Endothelial cell of umbilical vein (primary cell): ENCODE results near the gene PPME1. TPM values are rescaled to one million over a fixed set of nuclear protein-coding genes. Genes with fewer than 3 reads are reported as not detected.

Experiments
- BruUV-seq: library from RNA; stranded (reverse); fragments of 400-500 nt; replicated peaks from 2 replicates; lab custom pipeline; 2021; lab: Mats Ljungman, UMichigan
- CTCF ChIA-PET: fragments of 300-600, 350-600 bp; sonication (Branson Sonifier 250); formaldehyde crosslinking; loops from one replicate; lab custom pipeline; 2021; ENCODE audit warnings: antibody characterized with exemption, inconsistent platforms; lab: Charles Lee
- POLR2A ChIA-PET: fragments of 300-600, 350-600 bp; sonication (Branson Sonifier 250); formaldehyde crosslinking; loops from one replicate; lab custom pipeline; 2021; ENCODE audit warnings: antibody characterized with exemption, inconsistent platforms; lab: Charles Lee
- DNase-seq: peaks from one replicate; pipeline ENCODE4 v3.0.0-alpha.2; 2011; ENCODE audit warnings: low read depth, low spot score
- FAIRE-seq: peaks from 2 replicates; lab custom pipeline; 2011; peaks lifted over from hg19 to GRCh38; lab: Jason Lieb, UNC
- H2AFZ ChIP-seq: 2 replicates; pipeline ENCODE4 v1.6.0; 2012; ENCODE audit warnings: low read depth, low read length, control low read depth, inconsistent platforms
- H3K27ac ChIP-seq: 2 replicates; pipeline ENCODE4 v1.5.1; 2011; ENCODE audit warnings: low read depth, mild to moderate bottlenecking, control low read depth, low read length, moderate library complexity; ENCODE audit not compliant: insufficient read depth
- H3K27me3 ChIP-seq, 2 experiments: 2 replicates each; pipeline versions ENCODE4 v1.6.0 to v1.6.1; 2011; ENCODE audit warnings: low read length in 2 of 2, mixed read lengths in 1 of 2; ENCODE audit not compliant: control insufficient read depth in 2 of 2, insufficient read depth in 2 of 2
- H3K36me3 ChIP-seq, 2 experiments: 2 replicates in 1 of 2; 3 replicates in 1 of 2; pipeline ENCODE4 v1.5.1; 2011; ENCODE audit warnings: low read length in 2 of 2, mild to moderate bottlenecking in 1 of 2, moderate library complexity in 1 of 2; ENCODE audit not compliant: control insufficient read depth in 2 of 2, insufficient read depth in 2 of 2; ENCODE audit errors: extremely low read depth in 1 of 2
- H3K4me1 ChIP-seq: 3 replicates; pipeline ENCODE4 v1.5.1; 2011; ENCODE audit warnings: mild to moderate bottlenecking, low read length; ENCODE audit not compliant: control insufficient read depth, insufficient read depth; ENCODE audit errors: extremely low read depth
- H3K4me2 ChIP-seq: 2 replicates; pipeline ENCODE4 v1.6.1; 2011; ENCODE audit warnings: low read length, control low read depth, mixed read lengths; ENCODE audit not compliant: insufficient read depth
- H3K4me3 ChIP-seq, 3 experiments: fragments of 200-600 bp in 1 of 3; sonication (generic), shearing (Covaris generic) in 1 of 3; replicated peaks in 1 of 3; 2 replicates each; pipeline ENCODE4 v1.5.1; 2011 to 2016; ENCODE audit warnings: control low read depth in 3 of 3, low read length in 3 of 3, mild to moderate bottlenecking in 2 of 3, inconsistent platforms in 1 of 3, low read depth in 1 of 3, moderate library complexity in 1 of 3; ENCODE audit not compliant: insufficient read depth in 1 of 3
- H3K79me2 ChIP-seq: 2 replicates; pipeline ENCODE4 v1.6.0; 2012; ENCODE audit warnings: low read length, inconsistent platforms; ENCODE audit not compliant: control insufficient read depth, insufficient read depth
- H3K9ac ChIP-seq: replicated peaks from 2 replicates; pipeline ENCODE3; 2011; ENCODE audit warnings: low read length, control low read depth; ENCODE audit not compliant: insufficient read depth; ENCODE audit errors: extremely low read depth
- H3K9me1 ChIP-seq: replicated peaks from 3 replicates; pipeline ENCODE4 v1.6.0; 2011; ENCODE audit warnings: mild to moderate bottlenecking, low read length; ENCODE audit not compliant: control insufficient read depth, insufficient read depth; ENCODE audit errors: extremely low read depth
- H3K9me3 ChIP-seq: replicated peaks from 2 replicates; pipeline ENCODE4 v1.5.1; 2012; ENCODE audit warnings: low read length, inconsistent platforms; ENCODE audit not compliant: control insufficient read depth, insufficient read depth
- H4K20me1 ChIP-seq: replicated peaks from 2 replicates; pipeline ENCODE3; 2011; ENCODE audit warnings: mild to moderate bottlenecking, low read length; ENCODE audit not compliant: control insufficient read depth, insufficient read depth; ENCODE audit errors: extremely low read depth
- EZH2 ChIP-seq: IDR thresholded peaks from 2 replicates; pipeline ENCODE4 v1.6.1; 2012; ENCODE audit warnings: borderline replicate concordance, low read depth, mild to moderate bottlenecking, moderate library complexity, low read length, inconsistent platforms; ENCODE audit not compliant: severe bottlenecking
- FOS ChIP-seq: IDR thresholded peaks from 2 replicates; pipeline ENCODE4 v1.6.1; 2011; ENCODE audit warnings: mild to moderate bottlenecking, low read length, moderate library complexity, borderline replicate concordance; ENCODE audit not compliant: insufficient read depth
- GATA2 ChIP-seq: IDR thresholded peaks from 2 replicates; pipeline ENCODE4 v1.7.0; 2011; ENCODE audit warnings: low read depth, mild to moderate bottlenecking, moderate library complexity, mixed read lengths, low read length; ENCODE audit not compliant: insufficient read length, insufficient read depth
- JUN ChIP-seq: IDR thresholded peaks from 2 replicates; pipeline ENCODE4 v1.6.1; 2011; ENCODE audit warnings: borderline replicate concordance, low read depth; ENCODE audit not compliant: insufficient read length, insufficient read depth
- MYC ChIP-seq: IDR thresholded peaks from one replicate; pipeline ENCODE4 v1.6.1; 2011; ENCODE audit warnings: mild to moderate bottlenecking, low read depth, low read length
- POLR2A ChIP-seq: IDR thresholded peaks from 2 replicates; pipeline ENCODE4 v1.6.1; 2012; ENCODE audit warnings: low read depth, mild to moderate bottlenecking, control low read depth, low read length
- POLR2AphosphoS5 ChIP-seq: IDR thresholded peaks from 2 replicates; pipeline ENCODE4 v1.6.1; 2012; ENCODE audit warnings: low read depth, mild to moderate bottlenecking, control low read depth, low read length, moderate library complexity; ENCODE audit not compliant: insufficient read depth
- dilution Hi-C: fragments of 300-500 bp; cut with MboI; formaldehyde crosslinking; loops from one replicate; pipeline ENCODE4 v1.15.0; 2019; ENCODE audit warnings: low sequenced_read_pairs; ENCODE audit not compliant: extremely low pct_ligation_motif_present
- intact Hi-C: fragments of 100-400 bp; cut with micrococcal nuclease; formaldehyde crosslinking; loops from one replicate; pipeline ENCODE4 v1.10.0; 2022
- polyA plus RNA-seq, 4 experiments: library from polyadenylated mRNA; depleted of rRNA in 3 of 4; stranded (reverse) in 3 of 4; unstranded in 1 of 4; fragments of >200 nt; gene quantifications; 2 replicates each; pipeline versions ENCODE4 v1.2.1 to v1.2.3, GENCODE V29; 2011 to 2012; ENCODE audit warnings: missing spikeins in 1 of 4
- total RNA-seq: library from RNA; stranded (reverse); gene quantifications from 2 replicates; pipeline ENCODE4 v1.2.3, GENCODE V29; 2021
- TF ChIP-seq, protein P1 (sequence below): IDR thresholded peaks from 2 replicates; pipeline ENCODE4 v1.6.1; 2011; ENCODE audit not compliant: insufficient read depth, insufficient read length
- TF ChIP-seq, protein P2 (sequence below), 2 donors: IDR thresholded peaks; 1 replicate in 1 of 2; 2 replicates in 1 of 2; pipeline ENCODE4 v1.5.1; 2011; ENCODE audit warnings: low read length in 2 of 2, mild to moderate bottlenecking in 2 of 2, moderate library complexity in 2 of 2, control low read depth in 1 of 2, inconsistent platforms in 1 of 2, low read depth in 1 of 2; ENCODE audit not compliant: insufficient read depth in 1 of 2; ENCODE audit errors: extremely low read depth in 1 of 2

The PPME1 gene
- total and polyA plus RNA-seq, 2 donors (not counting 3 experiments of a cell fraction or from before 2014, with no cell fraction given): 37.2 to 49.9 TPM

DNA sequence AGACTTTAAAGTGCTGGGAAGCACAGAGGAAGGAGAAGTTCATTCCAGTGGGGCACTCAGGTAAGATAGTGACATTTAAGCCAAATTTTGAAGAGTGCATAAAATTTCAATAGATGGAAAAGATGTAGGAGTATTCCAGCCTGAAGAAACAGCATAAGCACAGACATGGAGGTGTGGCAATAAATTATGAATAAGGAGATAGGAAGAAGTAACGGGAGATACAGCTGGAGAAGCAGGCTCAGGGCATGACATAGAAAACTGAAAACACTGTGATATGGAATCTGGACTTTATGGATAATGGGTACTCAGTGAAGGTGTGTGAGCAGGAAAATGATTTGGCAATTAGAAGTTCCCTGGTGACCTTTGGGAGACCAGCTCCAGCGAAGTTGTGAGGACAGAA lies 107.0 kb downstream of the PPME1 start:
- no TSS peak for BruUV-seq
- CTCF ChIA-PET: interaction anchor here (1.0 to 1.8 kb wide), 5 partner anchors 17 to 172 kb away, joined by 4 to 9 read pairs (median 5); no protein-coding TSS in a partner anchor
- no peak overlapping the region for H3K9ac ChIP-seq

More for the DNA sequence above, 107.0 kb downstream of the PPME1 start:
- H4K20me1 ChIP-seq: no peaks in the 10 kb centered on the region
- no peaks in the 10 kb centered on the region for H3K9me3 ChIP-seq
- peaks cover 0 to 3% of the 10 kb centered on the region in 2 experiments for H3K36me3 ChIP-seq
- no peaks in the 10 kb centered on the region for H3K9me1 ChIP-seq
- H3K79me2 ChIP-seq: no peaks in the 10 kb centered on the region
- dilution Hi-C loops: no loop called here
- FAIRE-seq: no peak
- POLR2A ChIA-PET: no interaction called here
- intact Hi-C loops: no loop called here
- H2AFZ ChIP-seq: no peak overlapping the region
- DNase-seq: no peak
- H3K27ac ChIP-seq: no peak overlapping the region
- no peaks in the 10 kb centered on the region for H3K4me1 ChIP-seq
- no peaks in the 10 kb centered on the region for H3K27me3 ChIP-seq
- TF ChIP-seq JUN: no peak
- TF ChIP-seq MYC: no peak
- TF ChIP-seq POLR2AphosphoS5: no peak
- TF ChIP-seq FOS: no peak
- TF ChIP-seq, protein P1, sequence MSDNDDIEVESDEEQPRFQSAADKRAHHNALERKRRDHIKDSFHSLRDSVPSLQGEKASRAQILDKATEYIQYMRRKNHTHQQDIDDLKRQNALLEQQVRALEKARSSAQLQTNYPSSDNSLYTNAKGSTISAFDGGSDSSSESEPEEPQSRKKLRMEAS: no peak
- TF ChIP-seq, protein P2, sequence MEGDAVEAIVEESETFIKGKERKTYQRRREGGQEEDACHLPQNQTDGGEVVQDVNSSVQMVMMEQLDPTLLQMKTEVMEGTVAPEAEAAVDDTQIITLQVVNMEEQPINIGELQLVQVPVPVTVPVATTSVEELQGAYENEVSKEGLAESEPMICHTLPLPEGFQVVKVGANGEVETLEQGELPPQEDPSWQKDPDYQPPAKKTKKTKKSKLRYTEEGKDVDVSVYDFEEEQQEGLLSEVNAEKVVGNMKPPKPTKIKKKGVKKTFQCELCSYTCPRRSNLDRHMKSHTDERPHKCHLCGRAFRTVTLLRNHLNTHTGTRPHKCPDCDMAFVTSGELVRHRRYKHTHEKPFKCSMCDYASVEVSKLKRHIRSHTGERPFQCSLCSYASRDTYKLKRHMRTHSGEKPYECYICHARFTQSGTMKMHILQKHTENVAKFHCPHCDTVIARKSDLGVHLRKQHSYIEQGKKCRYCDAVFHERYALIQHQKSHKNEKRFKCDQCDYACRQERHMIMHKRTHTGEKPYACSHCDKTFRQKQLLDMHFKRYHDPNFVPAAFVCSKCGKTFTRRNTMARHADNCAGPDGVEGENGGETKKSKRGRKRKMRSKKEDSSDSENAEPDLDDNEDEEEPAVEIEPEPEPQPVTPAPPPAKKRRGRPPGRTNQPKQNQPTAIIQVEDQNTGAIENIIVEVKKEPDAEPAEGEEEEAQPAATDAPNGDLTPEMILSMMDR (IDR thresholded peaks at IDR 0.05; ENCODE audit: extremely low read depth in 1 of 2, insufficient read depth in 1 of 2, low read depth in 1 of 2, low read length in 2 of 2): no peak
- TF ChIP-seq POLR2A: no peak
- TF ChIP-seq GATA2: no peak
- TF ChIP-seq EZH2: no peak
- H3K4me3 ChIP-seq: no peak overlapping the region
- no peak overlapping the region for H3K4me2 ChIP-seq
